Effector memory CD8-positive, alpha-beta T cell (primary cell): ENCODE results near the gene RAPGEF3.

ENCODE experiments used
- ATAC-seq: fragments of 150-1000 bp; cut with Tn5 transposase; replicated peaks from 2 replicates; pipeline ENCODE4 v1.10.0; 2021; ENCODE audit warnings: mild to moderate bottlenecking, moderate library complexity
- DNase-seq, 3 experiments: peaks; one replicate each; pipeline ENCODE4 v3.0.0; 2021
- H3K27ac Mint-ChIP-seq, 2 donors: one replicate each; pipeline ENCODE4 v1.8.0; 2022; ENCODE audit warnings: mild to moderate bottlenecking in 2 of 2, mixed read lengths in 2 of 2, moderate library complexity in 2 of 2
- H3K27me3 Mint-ChIP-seq, 2 donors: one replicate each; pipeline ENCODE4 v1.8.0; 2022; ENCODE audit warnings: mixed read lengths in 2 of 2
- H3K36me3 Mint-ChIP-seq: one replicate; pipeline ENCODE4 v1.8.0; 2022; ENCODE audit warnings: mild to moderate bottlenecking, moderate library complexity, mixed read lengths; ENCODE audit not compliant: insufficient read depth
- H3K4me1 Mint-ChIP-seq, 2 donors: one replicate each; pipeline ENCODE4 v1.8.0; 2022; ENCODE audit warnings: low read depth in 2 of 2, mixed read lengths in 2 of 2
- H3K4me3 Mint-ChIP-seq, 2 donors: one replicate each; pipeline ENCODE4 v1.8.0; 2022; ENCODE audit warnings: mild to moderate bottlenecking in 2 of 2, mixed read lengths in 2 of 2, moderate library complexity in 2 of 2
- H3K9me3 Mint-ChIP-seq, 2 donors: one replicate each; pipeline ENCODE4 v1.8.0; 2022; ENCODE audit warnings: mixed read lengths in 2 of 2

The RAPGEF3 gene

GRCh38 chr12:47797441-47797840, 38.8 kb upstream of the RAPGEF3 start:
- Mint-ChIP-seq H3K27me3 (no peaks in the 10 kb centered on the region), H3K9me3 (no peaks in the 10 kb centered on the region), H3K4me1 (peaks cover 24% of the 10 kb centered on the region in 2 donors), H3K36me3 (peaks cover 46% of the 10 kb centered on the region), H3K4me3 (no peak overlapping the region), H3K27ac (peak overlapping the region; percentile 36 to 45)
- ATAC-seq, result peak; percentile 84
- peak; percentile 27 to 38 (median 33) for DNase-seq

DNA sequence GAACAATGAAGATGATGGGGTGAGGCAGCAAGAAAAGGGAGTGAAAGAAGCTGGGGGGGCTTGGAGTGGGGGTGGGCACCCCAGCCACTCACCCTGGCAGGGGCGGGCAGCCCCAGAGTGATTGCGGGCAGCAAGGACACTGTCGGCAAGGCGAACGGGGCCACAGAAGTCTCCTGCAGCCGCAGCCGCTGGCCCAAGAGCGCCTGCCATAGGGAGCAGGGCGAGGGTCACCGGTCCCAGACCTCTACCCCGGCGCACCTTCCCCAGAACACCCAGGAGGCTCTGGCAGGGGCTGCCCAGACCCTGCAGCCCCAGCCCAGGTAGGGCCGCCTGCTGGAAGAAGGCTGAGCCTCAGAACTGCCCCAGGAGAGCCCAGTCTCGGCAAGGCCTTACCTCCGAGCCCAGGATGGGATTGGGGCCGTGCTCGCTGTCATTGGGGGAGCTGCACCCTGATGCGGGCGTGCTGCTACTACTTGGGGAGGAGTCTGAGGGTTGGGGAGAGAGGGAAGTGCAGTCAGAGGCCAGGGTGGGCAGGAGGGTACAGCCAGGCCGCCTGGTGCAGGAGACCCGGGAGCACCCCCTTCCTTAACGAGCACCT, 37.2 kb upstream of the RAPGEF3 start:
- no peaks in the 10 kb centered on the region for H3K27me3 Mint-ChIP-seq
- DNase-seq, result no peak
- H3K4me3 Mint-ChIP-seq, result no peak overlapping the region
- H3K4me1 Mint-ChIP-seq, result peaks cover 14 to 15% of the 10 kb centered on the region in 2 donors
- no peaks in the 10 kb centered on the region for H3K9me3 Mint-ChIP-seq
- H3K27ac Mint-ChIP-seq, result no peak overlapping the region
- peaks cover 56% of the 10 kb centered on the region for H3K36me3 Mint-ChIP-seq
- ATAC-seq, result no peak

DNA sequence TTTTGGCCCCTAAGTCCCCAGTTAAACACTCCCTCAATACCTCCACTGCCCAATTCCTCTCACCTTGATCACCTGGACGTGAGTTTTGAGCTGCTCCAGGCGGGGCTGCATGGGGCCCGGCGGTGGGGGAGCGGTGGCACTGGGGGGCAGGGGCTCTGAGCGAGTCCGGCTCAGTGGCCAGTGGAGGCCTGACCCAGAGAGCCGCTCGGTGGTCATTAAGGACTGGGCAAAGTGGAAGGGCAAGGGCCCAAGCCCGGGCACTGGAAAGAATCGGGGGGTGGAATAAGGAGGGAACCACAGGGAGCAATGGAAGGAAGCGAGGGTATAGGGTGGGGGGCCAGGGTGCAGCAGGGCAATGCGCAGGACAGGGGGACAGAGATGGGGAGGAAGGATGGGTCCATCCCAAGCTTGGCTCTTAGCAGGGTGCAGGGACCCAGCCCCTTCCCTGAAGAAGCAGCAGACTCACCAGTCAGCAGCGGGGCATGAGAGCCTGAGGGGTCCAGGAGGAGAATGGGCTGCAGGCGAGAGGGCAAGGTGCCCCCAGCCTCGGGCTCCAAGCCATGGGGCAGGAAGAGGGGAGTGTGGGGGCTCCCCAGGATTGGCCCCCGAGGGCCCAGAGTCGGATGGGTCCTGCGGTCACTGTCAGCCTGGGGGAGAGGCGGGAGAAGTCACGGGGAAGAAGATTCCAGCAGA, 36.6 kb upstream of the RAPGEF3 start:
- Mint-ChIP-seq H3K27me3 (no peaks in the 10 kb centered on the region), H3K4me3 (no peak overlapping the region), H3K9me3 (no peaks in the 10 kb centered on the region), H3K4me1 (peaks cover 9 to 12% of the 10 kb centered on the region in 2 donors), H3K36me3 (peaks cover 60% of the 10 kb centered on the region), H3K27ac (peak overlapping the region in 1 of 2 donors; percentile 46)
- no peak for DNase-seq
- no peak for ATAC-seq

GRCh38 chr12:47794679-47795078, 36.0 kb upstream of the RAPGEF3 start:
- DNase-seq, result no peak
- ATAC-seq, result no peak
- H3K4me3 Mint-ChIP-seq, result no peak overlapping the region
- peaks cover 60% of the 10 kb centered on the region for H3K36me3 Mint-ChIP-seq
- H3K27me3 Mint-ChIP-seq, result no peaks in the 10 kb centered on the region
- no peak overlapping the region for H3K27ac Mint-ChIP-seq
- H3K4me1 Mint-ChIP-seq, result peaks cover 9% of the 10 kb centered on the region in 2 donors
- no peaks in the 10 kb centered on the region for H3K9me3 Mint-ChIP-seq

GRCh38 chr12:47793015-47793681, 34.5 kb upstream of the RAPGEF3 start:
- Mint-ChIP-seq H3K27ac (peak overlapping the region; percentile 26 to 52), H3K9me3 (no peaks in the 10 kb centered on the region), H3K4me1 (peaks cover 4 to 6% of the 10 kb centered on the region in 2 donors), H3K27me3 (no peaks in the 10 kb centered on the region), H3K36me3 (peaks cover 65% of the 10 kb centered on the region), H3K4me3 (no peak overlapping the region)
- no peak for ATAC-seq
- no peak for DNase-seq

- H3K36me3 Mint-ChIP-seq, result peaks cover 61% of the 10 kb centered on the region
- H3K9me3 Mint-ChIP-seq, result no peaks in the 10 kb centered on the region
Measured at GRCh38 chr12:47791874-47792273, 33.2 kb upstream of the RAPGEF3 start.

GRCh38 chr12:47791351-47791746, 32.7 kb upstream of the RAPGEF3 start:
- H3K27me3 Mint-ChIP-seq, result no peaks in the 10 kb centered on the region
- no peaks in the 10 kb centered on the region for H3K4me1 Mint-ChIP-seq
- no peak overlapping the region for H3K4me3 Mint-ChIP-seq
- DNase-seq (no peak), ATAC-seq (no peak)
- no peak overlapping the region for H3K27ac Mint-ChIP-seq
- H3K36me3 Mint-ChIP-seq, result peaks cover 60% of the 10 kb centered on the region
- H3K9me3 Mint-ChIP-seq, result no peaks in the 10 kb centered on the region

More at GRCh38 chr12:47791874-47792273, 33.2 kb upstream of the RAPGEF3 start:
- no peak for DNase-seq
- Mint-ChIP-seq H3K27ac (peak overlapping the region in 1 of 2 donors; percentile 83), H3K27me3 (no peaks in the 10 kb centered on the region), H3K4me3 (no peak overlapping the region), H3K4me1 (no peaks in the 10 kb centered on the region)
- no peak for ATAC-seq

- no peaks in the 10 kb centered on the region for H3K9me3 Mint-ChIP-seq
- no peaks in the 10 kb centered on the region for H3K4me1 Mint-ChIP-seq
- peaks cover 59% of the 10 kb centered on the region for H3K36me3 Mint-ChIP-seq
Measured at GRCh38 chr12:47790676-47791350, 32.1 kb upstream of the RAPGEF3 start.

DNA sequence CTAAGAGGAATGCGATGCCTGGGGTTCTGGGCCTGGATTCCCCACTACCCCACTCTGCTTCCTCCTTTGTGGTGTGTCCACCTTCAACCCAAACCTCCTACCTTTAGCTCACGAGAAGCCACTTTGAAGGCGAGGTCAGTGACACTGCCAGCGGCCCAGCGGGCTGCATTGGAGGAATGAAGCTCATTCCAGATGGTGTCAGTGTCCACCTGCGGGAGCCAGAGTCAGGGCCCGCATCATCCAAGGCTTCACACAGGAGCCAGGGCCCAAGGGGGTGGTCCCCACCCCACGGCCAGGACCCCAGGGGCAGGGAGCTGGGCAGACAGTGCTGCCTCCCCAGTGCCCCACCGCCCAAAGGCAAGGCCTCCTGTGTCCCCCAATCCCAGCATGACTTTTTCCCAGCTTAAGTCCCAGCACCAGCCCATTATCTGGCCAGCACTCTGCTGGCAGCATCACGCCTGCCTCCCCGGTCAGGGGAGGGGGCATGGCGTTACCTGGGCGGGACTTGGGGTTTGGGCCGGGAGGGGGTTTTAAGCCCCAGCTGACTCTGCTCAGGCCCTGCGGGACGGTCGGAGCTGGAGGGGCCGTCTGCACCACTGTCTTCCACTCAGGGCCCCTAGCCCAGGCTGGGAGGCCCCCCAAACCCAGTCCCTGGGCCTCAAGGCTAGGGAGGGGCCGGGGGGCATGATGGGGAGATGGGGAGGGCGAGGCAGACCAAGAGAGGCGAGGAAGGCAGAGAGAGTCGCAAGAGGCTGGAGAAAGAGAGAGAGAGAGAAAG, 31.2 kb upstream of the RAPGEF3 start:
- ATAC-seq (no peak), DNase-seq (no peak)
- no peaks in the 10 kb centered on the region for H3K4me1 Mint-ChIP-seq
- H3K4me3 Mint-ChIP-seq, result no peak overlapping the region
- H3K27me3 Mint-ChIP-seq, result no peaks in the 10 kb centered on the region
- H3K36me3 Mint-ChIP-seq, result peaks cover 55% of the 10 kb centered on the region
- H3K9me3 Mint-ChIP-seq, result no peaks in the 10 kb centered on the region
- H3K27ac Mint-ChIP-seq, result peak overlapping the region in 1 of 2 donors; percentile 17

More at GRCh38 chr12:47790676-47791350, 32.1 kb upstream of the RAPGEF3 start:
- Mint-ChIP-seq H3K27me3 (no peaks in the 10 kb centered on the region), H3K27ac (peak overlapping the region in 1 of 2 donors; percentile 17), H3K4me3 (no peak overlapping the region)
- DNase-seq, result no peak
- no peak for ATAC-seq

- peaks cover 0 to 4% of the 10 kb centered on the region in 2 donors for H3K4me1 Mint-ChIP-seq
- peaks cover 55% of the 10 kb centered on the region for H3K36me3 Mint-ChIP-seq
- ATAC-seq, result no peak
- H3K27me3 Mint-ChIP-seq, result no peaks in the 10 kb centered on the region
- no peak overlapping the region for H3K27ac Mint-ChIP-seq
- H3K4me3 Mint-ChIP-seq, result no peak overlapping the region
- no peaks in the 10 kb centered on the region for H3K9me3 Mint-ChIP-seq
- DNase-seq, result no peak
Measured at GRCh38 chr12:47789141-47789540, 30.5 kb upstream of the RAPGEF3 start.

- Mint-ChIP-seq H3K9me3 (no peaks in the 10 kb centered on the region), H3K27ac (peak overlapping the region; percentile 0 to 71), H3K27me3 (no peaks in the 10 kb centered on the region), H3K36me3 (peaks cover 44% of the 10 kb centered on the region), H3K4me3 (no peak overlapping the region), H3K4me1 (peaks cover 2 to 5% of the 10 kb centered on the region in 2 donors)
- ATAC-seq (no peak), DNase-seq (no peak)
Measured at GRCh38 chr12:47787596-47788319, 29.1 kb upstream of the RAPGEF3 start.

GRCh38 chr12:47786662-47787280, 28.1 kb upstream of the RAPGEF3 start:
- peak overlapping the region; percentile 66 to 71 for H3K27ac Mint-ChIP-seq
- no peaks in the 10 kb centered on the region for H3K9me3 Mint-ChIP-seq
- H3K4me3 Mint-ChIP-seq, result no peak overlapping the region
- ATAC-seq (no peak), DNase-seq (no peak)
- H3K36me3 Mint-ChIP-seq, result peaks cover 40% of the 10 kb centered on the region
- peaks cover 5 to 9% of the 10 kb centered on the region in 2 donors for H3K4me1 Mint-ChIP-seq
- H3K27me3 Mint-ChIP-seq, result no peaks in the 10 kb centered on the region
